Daoy (cell line): Measurements from ENCODE around the gene TJP3. TPM values are rescaled to one million over a fixed set of nuclear protein-coding genes. Genes with fewer than 3 reads are reported as not detected.
"Not testable (repeated sequence)": the region's sequence is repeated elsewhere in the genome, so short reads cannot be mapped to it uniquely, and the experiment has no call there.

ENCODE experiments used
- DNase-seq: peaks from one replicate; pipeline ENCODE4 v3.0.0-alpha.2; 2015; ENCODE audit warnings: low read depth
- total RNA-seq: library from RNA; depleted of rRNA; stranded (reverse); fragments of >200 nt; shearing (Covaris generic); gene quantifications from 2 replicates; pipeline ENCODE4 v1.2.3, GENCODE V29; 2014

Gene TJP3
- total RNA-seq, 1 experiment from 2014 or later: not detected

DNA sequence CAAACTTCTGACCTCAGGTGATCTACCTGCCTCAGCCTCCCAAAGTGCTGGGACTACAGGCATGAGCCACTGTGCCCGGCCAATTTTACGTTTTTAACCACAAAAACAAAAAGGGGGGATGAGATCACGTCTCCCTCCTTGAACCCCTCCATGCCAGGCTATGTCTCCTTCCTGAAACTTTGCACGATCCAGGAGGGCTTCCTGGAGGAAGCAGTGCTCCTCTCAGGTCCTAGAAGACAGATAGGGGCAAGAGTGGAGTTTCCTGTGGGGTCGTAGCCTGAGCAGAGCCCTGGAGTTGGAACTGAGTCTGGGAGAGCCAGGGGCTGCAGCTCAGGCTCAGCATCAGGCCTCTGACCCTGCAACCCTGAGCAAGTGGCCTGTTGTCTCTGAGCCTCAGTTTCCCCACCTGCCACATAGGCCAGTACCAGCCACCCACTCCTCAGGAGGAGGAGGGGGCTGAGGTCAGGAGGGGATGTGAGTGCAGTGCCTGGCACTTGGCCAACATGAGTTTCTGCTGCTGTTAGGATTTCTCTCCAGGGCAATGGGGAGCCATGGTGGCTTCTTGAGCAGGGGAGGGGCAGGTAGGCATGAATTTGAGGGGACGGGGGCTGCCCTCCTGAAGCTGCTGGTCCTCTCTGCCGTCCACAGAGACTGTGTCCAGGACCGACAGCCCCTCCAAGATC lies 37.3 kb downstream of the TJP3 start:
- no peak for DNase-seq

DNA sequence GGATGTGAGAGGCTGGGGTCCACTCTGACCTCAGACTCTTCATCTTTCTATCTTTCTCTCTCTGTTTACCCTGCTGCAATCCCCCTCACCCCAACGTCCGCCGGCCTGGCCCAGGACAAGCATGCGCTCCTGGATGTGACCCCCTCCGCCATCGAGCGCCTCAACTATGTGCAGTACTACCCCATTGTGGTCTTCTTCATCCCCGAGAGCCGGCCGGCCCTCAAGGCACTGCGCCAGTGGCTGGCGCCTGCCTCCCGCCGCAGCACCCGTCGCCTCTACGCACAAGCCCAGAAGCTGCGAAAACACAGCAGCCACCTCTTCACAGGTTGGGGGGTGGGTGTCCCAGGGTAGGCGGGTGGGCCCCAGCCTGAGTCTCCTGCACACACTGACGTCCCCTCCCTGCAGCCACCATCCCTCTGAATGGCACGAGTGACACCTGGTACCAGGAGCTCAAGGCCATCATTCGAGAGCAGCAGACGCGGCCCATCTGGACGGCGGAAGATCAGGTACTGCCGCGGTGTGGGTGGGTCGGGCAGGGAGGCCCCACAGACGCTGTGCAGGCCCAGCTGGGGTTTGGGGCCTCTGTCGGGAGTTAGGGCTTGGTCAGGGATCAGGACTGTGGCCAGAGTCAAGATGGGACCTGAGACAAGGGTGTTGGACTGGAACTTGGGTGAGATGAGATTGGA lies 38.3 kb downstream of the TJP3 start:
- no peak for DNase-seq

DNA sequence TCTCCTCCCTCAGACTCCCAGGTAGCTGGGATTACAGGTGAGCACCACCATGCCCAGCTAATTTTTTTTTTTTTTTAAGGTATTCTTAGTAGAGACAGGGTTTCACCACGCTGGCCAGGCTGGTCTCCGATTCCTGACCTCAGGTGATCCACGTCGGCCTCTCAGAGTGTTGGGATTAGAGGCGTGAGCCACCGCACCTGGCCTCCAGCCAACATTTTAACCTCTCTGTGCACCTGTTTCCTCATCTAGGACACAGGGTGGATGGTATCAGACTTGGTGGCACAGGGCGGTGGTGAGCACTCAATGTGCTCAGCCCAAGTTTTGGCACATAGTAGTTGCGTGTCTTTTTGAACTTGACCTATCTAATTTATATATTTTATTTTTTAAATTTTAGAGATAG lies 40.8 kb downstream of the TJP3 start:
- DNase-seq: no peak

DNA sequence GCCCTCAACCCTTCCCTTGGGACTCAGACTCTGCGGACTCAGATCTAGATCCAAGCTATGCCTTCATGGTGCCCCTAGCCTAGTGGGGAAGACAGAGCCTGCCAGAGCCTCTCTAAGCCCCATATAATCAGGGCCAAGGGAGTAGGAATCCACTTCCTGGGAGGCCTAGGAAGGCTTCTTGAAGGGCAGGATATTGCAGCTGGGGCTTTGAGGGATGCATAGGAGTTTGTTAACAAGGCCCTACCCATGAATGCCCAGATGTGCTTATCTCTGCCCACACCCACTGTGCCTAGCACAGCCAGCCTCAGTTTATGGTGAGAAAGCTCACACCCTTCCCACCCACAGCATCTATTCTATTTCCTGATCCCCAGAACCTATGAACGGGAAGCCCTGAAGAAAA lies 42.0 kb downstream of the TJP3 start:
- DNase-seq: no peak

DNA sequence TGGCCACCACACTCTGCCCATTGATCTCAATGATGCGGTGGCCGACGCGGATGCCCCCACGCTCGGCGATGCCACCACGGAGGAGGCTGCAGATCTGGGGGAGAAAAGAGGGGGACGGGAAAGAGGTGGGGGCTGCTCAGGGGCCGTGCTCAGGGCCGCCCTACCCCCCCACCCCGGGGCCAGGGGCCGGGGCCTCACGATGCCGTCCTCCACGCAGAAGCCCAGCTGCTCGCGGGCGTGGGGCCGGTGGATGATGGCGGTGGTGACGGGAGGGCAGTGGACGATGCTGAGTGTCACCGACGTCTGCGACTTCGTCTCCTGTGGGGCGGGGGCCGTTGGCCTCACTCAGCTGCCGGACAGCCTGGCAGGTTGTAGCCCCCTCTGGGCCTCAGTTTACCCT lies 43.1 kb downstream of the TJP3 start:
- DNase-seq: no peak

DNA sequence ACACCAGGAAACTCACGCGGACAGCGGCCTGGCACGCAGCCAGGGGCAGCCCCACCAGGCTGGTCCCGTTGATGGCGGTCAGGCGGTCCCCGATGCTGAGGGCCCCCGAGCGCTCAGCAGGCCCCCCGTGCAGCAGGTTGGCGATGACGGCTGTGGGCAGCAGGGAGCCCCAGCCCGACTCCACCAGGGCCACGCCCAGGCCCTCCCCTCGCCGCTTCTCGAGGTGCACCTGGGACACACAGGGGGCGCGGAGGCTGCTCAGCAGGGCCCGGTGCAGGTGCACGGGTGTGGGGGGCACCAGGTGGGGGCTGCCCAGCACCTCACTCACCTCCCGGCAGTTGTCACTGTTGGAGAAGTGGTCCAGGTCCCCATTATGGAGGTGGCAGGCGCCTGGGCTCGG lies 44.3 kb downstream of the TJP3 start:
- DNase-seq: no peak

DNA sequence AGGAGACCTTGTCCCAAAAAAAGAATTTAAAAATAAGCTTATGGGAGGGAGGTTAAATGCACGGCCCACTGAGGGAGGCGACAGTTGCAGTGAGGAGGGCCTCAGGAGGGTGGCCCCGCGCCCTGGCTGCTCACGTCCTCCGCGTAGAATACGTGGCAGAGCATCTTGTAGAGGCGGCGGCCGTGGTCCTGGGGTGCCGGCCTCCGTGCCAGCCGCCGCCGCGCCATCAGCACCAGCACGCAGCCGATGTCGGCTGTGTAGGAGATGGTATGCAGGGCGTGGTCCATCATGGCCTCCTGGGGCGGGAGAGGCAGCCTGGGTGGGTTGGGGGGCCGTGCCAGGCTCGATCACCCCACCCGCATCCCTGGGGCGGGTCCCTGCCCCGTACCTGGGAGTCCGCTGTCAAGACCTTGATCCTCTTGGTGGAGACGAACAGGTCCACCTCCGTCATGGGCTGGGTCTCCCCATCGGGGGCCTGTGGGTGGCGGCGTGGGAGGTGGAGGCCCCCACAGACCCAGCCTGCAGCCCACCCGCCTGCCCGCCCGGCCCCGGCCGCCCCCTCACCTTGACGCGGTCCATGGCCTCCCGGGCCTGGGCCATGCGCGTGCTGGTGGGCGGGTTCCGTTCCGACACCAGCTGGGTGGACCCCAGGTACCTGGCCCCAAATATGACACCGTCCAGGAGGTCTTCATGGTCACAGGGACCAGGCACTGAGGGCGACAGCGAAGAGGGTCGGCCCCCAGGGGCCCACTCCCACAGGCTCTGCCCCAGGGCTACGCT lies 45.6 kb downstream of the TJP3 start:
- no peak for DNase-seq

DNA sequence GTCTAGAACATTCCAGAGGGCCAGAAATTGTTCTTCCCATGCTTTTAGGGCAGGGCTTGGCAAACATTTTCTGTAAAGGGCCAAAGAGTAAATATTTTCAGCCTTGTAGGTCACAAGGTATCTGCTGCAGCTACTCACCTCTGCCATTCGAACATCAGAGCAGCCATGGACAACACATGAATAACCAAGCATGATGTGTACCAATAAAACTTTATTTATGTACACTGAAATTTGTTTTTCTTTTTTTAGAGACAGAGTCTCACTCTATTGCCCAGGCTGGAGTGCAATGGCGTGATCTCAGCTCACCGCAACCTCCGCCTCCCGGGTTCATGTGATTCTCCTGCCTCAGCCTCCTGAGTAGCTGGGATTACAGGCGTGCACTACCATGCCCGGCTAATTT lies 49.5 kb downstream of the TJP3 start:
- DNase-seq: not testable (repeated sequence)

DNA sequence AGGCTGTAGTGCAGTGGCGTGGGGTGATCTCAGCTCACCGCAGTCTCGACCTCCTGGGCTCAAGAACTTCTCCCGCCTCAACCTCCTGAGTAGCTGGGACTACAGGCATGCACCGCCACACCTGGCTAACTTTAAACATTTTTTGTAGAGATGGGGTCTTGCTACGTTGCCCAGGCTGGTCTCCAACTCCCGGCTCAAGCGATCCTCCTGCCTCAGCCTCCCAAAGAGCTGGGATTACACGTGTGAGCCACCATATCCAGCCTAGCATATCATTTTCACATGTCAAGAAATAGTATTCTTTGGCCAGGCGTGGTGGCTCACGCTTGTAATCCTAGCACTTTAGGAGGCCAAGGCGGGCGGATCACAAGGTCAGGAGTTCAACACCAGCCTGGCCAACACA lies 50.1 kb downstream of the TJP3 start:
- not testable (repeated sequence) for DNase-seq

DNA sequence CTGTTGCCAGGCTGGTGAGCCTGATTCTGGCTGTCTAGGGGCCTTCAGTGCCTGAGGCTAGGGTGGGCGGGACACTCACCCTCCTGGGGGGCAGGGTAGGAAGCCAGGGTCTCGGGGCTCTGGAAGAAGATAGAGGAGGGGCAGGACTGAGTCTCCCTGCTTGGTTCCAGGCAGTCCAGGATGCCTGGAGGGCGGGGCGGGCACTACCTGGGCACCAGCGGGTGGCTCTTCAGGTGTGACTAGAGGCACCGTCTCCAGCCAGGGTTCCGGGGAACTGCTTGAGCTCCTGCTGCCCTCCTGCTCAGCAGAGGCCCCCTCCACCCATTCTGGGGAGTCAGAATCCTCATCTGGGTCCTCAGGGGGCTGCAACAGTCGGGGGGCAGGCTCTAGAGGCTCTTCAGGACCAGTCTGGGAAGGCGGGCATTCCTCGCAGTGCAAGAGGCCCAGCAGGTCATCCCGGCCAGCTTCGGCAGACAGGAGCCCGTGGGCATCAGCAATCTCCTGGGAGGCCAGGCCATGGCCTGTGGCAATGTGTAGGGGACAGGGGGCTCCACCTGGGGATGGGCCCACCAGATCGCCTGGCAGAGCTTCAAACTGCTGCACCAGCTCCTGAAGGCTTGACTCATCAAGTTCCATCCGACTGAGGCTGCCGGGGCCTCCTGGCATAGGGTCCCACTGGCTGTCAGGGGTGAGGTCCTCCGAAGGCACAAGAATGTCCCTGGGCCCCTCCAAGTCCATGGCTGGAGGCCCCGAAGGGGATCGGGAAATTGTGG lies 51.5 kb downstream of the TJP3 start:
- DNase-seq: no peak

DNA sequence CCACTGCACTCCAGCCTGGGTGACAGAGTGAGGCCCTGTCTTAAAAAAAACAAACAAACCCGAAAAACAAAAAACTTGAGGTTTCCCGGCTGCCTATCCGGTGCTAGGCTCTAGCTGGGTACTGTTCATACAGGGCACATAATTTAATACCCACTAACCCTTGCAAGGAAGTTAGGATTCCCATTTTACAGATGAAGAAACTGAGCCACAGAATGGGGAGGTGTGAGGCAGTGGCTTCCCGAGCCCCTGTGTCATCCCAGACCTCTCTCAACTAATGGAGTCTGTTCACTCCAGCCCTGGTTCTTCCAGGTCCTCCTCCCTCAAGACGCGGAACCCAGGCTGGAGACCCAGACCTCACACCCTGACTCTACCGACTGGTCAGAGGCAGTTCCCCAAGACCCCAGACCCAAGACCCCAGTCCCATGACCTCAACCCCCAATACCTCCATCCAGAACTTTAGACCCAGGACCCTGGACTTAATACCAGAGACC lies 52.7 kb downstream of the TJP3 start:
- no peak for DNase-seq

DNA sequence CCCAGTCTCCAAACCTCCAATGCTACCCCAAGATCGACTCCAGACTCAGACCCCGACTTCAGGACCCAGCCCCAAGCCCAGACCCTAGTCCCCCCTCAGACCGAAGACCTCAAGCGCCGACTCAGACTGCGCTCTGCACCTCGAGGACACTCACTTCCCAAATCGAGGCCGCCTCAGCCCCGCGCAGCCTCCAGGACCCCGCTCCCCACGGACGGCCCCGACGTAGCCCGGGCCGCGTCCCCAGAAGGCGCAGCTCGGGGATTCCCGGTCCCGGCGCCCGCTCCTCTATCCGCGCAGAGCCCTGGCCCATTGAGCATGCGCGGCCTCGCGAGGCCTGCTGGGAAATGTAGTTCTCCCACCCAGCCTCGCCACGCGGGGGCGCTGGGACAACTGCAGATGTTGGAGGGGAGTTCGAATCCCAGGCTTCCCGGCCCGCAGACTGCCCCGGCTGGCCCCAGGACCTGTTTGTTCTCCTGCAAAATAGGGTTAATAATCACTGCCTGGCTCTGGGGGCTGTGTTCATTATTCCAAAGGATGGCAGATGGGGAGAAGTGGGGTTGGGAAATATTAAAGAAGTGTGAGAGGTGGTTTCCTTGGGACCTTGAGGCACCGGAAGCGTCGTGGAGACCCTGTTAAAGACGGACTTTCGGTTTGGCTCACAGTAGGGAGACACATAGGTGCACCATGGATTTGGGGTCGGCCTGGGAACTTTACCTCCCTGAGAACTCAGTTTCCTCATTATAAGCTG lies 53.4 kb downstream of the TJP3 start, which contains the start of gene APBA3:
Gene APBA3 (minus strand): TSS at position 311 of the 748 bp plus-strand sequence. CDS start 1,428 bp downstream, outside the sequence.
- peak; percentile 95 for DNase-seq

DNA sequence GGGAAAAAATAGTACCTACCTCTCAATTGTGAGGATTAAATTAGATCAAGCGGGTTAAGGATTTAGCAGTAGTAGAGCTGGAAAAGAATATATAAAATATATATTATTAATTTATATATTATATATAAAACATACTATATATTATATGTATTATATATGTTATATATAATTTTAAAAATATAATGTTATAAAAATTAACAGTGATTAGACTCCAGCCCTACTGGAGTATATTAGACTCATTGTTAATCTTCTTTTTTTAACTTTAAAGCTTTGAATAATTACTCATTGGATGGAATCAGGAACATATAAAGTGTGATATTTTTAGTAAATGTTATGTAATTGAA lies 53.9 kb downstream of the TJP3 start:
- DNase-seq: no peak

DNA sequence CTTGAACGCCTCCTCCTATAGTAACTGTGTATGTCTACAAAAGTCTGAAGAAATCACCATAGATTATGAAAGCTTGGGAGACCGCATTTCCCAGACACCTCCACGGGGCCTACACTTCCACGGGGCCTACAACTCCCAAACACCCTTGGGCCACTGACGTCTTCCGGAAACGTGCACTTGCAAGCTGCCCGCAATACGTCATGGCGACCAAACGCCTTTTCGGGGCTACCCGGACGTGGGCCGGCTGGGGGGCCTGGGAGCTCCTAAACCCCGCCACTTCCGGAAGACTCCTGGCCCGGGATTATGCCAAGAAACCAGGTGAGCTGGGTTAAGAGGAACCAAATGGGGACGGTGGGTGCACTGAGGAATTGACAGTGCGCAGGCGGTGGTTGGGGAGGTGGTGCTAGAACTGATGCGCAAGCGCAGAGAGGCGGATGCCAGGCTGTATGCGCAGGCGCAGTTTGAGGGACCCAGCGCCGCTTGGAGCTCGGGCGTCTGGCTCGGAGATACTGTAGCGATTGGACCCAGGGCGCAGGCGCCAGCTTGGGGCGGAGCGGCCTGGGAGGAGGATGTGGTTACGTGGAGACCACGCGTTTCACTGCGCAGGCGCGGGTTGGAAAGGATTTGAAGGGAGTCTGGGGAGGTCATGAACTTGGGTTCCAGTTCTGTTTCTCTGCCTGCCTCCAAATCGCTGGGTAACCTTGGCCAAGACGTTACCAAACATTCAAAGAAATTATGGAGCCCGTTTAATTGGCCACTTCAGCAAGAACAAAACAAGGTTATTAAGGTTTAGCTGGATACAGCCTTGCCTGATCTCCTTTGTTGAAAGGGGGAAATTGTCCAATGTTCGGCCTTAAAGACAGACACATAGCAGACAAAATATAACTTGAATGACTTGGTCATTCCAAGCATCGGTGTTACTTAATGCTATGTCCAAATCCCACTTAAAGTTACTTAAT lies 54.6 kb downstream of the TJP3 start, which contains the start of gene MRPL54:
Gene MRPL54 (plus strand): TSS at position 182 of the 959 bp plus-strand sequence. CDS start 19 bp downstream, at position 201.
- DNase-seq: peak; percentile 100

DNA sequence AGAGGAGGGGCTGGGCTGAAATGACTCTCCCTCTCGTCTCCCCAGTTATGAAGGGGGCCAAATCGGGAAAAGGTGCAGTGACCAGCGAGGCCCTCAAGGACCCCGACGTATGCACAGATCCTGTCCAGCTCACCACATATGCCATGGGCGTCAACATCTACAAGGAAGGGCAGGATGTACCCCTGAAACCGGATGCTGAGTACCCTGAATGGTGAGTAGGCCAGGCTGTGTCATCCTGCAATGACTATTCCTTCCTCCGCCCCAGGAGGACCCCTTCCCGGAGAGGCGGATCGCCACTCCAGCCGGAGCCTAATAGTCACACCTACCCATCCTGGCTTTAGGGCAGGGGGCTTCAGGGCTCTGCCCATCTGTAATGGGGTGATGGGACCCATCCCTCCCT lies 56.9 kb downstream of the TJP3 start:
- DNase-seq: peak; percentile 50

DNA sequence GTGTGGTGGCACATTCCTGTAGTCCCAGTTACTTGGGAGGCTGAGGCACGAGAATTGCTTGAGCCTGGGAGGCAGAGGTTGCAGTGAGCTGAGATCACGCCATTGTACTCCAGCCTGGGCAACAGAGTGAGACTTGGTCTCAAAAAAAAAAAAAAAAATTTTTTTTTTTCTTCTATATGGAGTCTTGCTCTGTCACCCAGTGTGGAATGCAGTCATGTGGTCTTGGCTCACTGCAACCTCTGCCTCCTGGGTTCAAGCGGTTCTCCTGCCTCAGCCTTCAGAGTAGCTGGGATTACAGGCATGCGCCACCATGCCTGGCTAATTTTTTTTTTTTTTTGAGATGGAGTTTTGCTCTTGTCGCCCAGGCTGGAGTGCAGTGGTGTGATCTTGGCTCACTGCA lies 57.6 kb downstream of the TJP3 start:
- not testable (repeated sequence) for DNase-seq

DNA sequence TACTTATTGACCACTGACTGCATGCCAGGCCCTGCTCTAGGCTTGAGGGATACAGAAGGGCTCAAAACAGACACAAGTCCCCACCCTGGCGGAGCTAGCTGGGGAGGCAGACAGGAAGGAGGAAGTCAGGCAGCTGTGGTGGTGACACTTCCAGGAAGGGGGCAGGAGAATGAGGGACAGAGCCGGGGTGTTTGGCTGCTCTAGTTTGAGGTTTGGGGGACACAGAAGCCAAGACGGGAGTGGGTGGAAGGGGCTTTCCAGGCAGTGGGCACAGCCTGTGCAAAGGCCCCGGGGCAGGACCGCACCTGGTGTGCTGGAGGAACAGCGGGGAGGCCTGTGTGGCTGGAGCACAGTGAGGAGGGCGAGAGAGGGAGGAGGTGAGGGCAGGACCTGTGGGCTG lies 58.3 kb downstream of the TJP3 start:
- DNase-seq: no peak

DNA sequence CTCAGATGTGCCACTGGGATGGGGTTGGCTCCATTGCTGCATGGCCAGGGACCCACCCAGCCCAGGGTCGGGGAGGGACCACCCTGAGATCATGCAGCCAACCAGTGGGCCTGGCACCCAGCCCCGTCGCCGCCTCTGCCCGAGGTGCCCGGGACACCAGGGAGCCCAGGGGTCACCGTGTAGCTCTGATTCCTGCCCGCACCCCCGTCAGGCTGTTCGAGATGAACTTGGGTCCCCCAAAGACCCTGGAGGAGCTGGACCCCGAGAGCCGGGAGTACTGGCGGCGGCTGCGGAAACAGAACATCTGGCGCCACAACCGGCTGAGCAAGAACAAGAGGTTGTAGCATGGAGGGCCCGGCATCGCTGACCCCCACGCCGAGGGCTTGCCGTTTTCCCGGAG lies 58.9 kb downstream of the TJP3 start:
- no peak for DNase-seq

DNA sequence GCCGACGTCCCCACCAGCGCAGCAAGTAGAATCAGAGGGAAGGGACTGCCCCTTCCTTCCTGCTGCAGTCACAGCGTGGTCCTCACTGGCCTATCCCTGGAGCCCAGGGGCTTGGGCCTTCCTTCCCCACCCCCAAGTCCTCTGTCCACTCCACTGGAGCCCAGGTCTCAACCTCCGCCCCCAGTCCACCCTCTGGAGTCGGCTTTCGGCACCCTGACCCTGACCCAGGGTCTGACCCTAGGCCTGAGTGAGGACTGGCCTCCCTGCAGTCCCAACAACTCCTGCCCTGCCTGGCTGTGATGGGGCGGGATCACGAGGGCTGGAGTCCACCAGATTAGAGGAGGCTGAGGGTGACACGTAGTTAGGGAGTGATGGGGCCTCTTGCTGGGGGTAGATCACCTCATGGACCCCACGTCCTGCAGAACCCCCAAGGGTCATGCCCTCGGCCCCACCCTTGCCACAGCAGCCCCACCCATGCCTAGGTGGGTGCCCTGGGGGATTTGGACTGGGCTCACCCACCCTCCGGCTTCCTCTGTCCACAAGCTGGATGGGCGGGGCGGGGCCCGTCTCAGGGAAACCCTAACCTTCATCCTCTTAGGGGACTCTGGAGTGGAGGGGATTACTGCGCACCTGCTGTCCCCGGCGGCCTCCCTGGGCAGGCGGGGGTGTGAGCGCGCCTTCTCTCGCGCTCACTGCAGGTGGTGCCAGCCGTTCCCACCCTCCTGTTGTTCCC lies 60.0 kb downstream of the TJP3 start:
- DNase-seq: no peak
